ENCODE measurements around the gene TXNRD1. TPM values are rescaled to one million over a fixed set of nuclear protein-coding genes. Genes with fewer than 3 reads are reported as not detected.

The TXNRD1 gene
- total RNA-seq, 1 experiment from 2014 or later, result 327 TPM

- POLR2A ChIA-PET, result no interaction called here
- BruUV-seq (replicated peaks), result no TSS peak
- Histone ChIP-seq H3K79me2 (ENCODE audit: insufficient read depth, low read length) (peaks cover 91% of the 10 kb centered on the region), H3K36me3 (ENCODE audit: control insufficient read depth in 1 of 2, insufficient read depth in 2 of 2, low read length in 2 of 2) (peaks cover 57 to 60% of the 10 kb centered on the region in 2 experiments), H3K9me2 (ENCODE audit: insufficient read depth) (no peaks in the 10 kb centered on the region), H3K9me3 (ENCODE audit: control insufficient read depth in 1 of 2, insufficient read depth in 1 of 2, low read depth in 1 of 2, low read length in 2 of 2) (no peaks in the 10 kb centered on the region), H3K27ac (ENCODE audit: low read depth, low read length) (no peak overlapping the region), H3K9ac (ENCODE audit: low read length) (no peak overlapping the region), H3K4me1 (ENCODE audit: control insufficient read depth in 1 of 2, insufficient read depth in 2 of 2, low read length in 2 of 2) (no peaks in the 10 kb centered on the region), H3K4me2 (ENCODE audit: low read length) (no peak overlapping the region), H4K20me1 (ENCODE audit: insufficient read depth) (peaks cover 8% of the 10 kb centered on the region; the same call in 1 of the 2 replicates), H3K27me3 (ENCODE audit: insufficient read depth, low read length) (no peaks in the 10 kb centered on the region), H2AFZ (ENCODE audit: low read depth, low read length, poor library complexity, severe bottlenecking) (no peak overlapping the region), H3K4me3 (replicated peaks in 1 of 2; ENCODE audit: low read depth in 1 of 2, low read length in 2 of 2) (no peak overlapping the region)
- DNase-seq (ENCODE audit: low read depth, low spot score), result no peak
- intact Hi-C loops (cut with micrococcal nuclease), result no loop called here
- CTCF ChIA-PET, result no interaction called here
- RAD21 ChIA-PET (ENCODE audit: low non-redundant PET in 1 of 2, low total read pairs in 2 of 2, uncharacterized antibody in 2 of 2, unreplicated experiment in 2 of 2), result interaction anchor here in 1 of 2 experiments (0.6 kb wide), 1 partner anchor 10 kb away, joined by 3 read pairs; no protein-coding TSS in a partner anchor
- TF ChIP-seq ATF3 (IDR thresholded peaks at IDR 0.05), result no peak
- TF ChIP-seq POLR2AphosphoS5 (IDR thresholded peaks at IDR 0.05; ENCODE audit: low read depth, low read length), result peak; percentile 23; the same call in 1 of the 2 replicates
- ATAC-seq, result no peak
These were observed 120.5 kb downstream of the TXNRD1 start for GRCh38 chr12:104336115-104336514.

GRCh38 chr12:104337030-104337558, 121.5 kb downstream of the TXNRD1 start:
- BruUV-seq (replicated peaks), result no TSS peak
- intact Hi-C loops (cut with micrococcal nuclease), result no loop called here
- no peaks in the 10 kb centered on the region for H3K4me1 ChIP-seq (ENCODE audit: control insufficient read depth in 1 of 2, insufficient read depth in 2 of 2, low read length in 2 of 2)
- no peak overlapping the region for H3K4me3 ChIP-seq (replicated peaks in 1 of 2; ENCODE audit: low read depth in 1 of 2, low read length in 2 of 2)
- RAD21 ChIA-PET (ENCODE audit: low non-redundant PET in 1 of 2, low total read pairs in 2 of 2, uncharacterized antibody in 2 of 2, unreplicated experiment in 2 of 2), result no interaction called here
- H2AFZ ChIP-seq (ENCODE audit: low read depth, low read length, poor library complexity, severe bottlenecking), result no peak overlapping the region
- CTCF ChIA-PET, result no interaction called here
- peaks cover 91% of the 10 kb centered on the region for H3K79me2 ChIP-seq (ENCODE audit: insufficient read depth, low read length)
- no peak overlapping the region for H3K9ac ChIP-seq (ENCODE audit: low read length)
- POLR2A ChIA-PET, result no interaction called here
- no peaks in the 10 kb centered on the region for H3K9me2 ChIP-seq (ENCODE audit: insufficient read depth)
- H3K27ac ChIP-seq (ENCODE audit: low read depth, low read length), result no peak overlapping the region
- ATAC-seq (no peak), DNase-seq (ENCODE audit: low read depth, low spot score) (no peak)
- peaks cover 58 to 67% of the 10 kb centered on the region in 2 experiments for H3K36me3 ChIP-seq (ENCODE audit: control insufficient read depth in 1 of 2, insufficient read depth in 2 of 2, low read length in 2 of 2)
- no peaks in the 10 kb centered on the region for H3K27me3 ChIP-seq (ENCODE audit: insufficient read depth, low read length)
- H4K20me1 ChIP-seq (ENCODE audit: insufficient read depth), result peaks cover 15% of the 10 kb centered on the region; the same call in 1 of the 2 replicates
- H3K9me3 ChIP-seq (ENCODE audit: control insufficient read depth in 1 of 2, insufficient read depth in 1 of 2, low read depth in 1 of 2, low read length in 2 of 2), result no peaks in the 10 kb centered on the region
- H3K4me2 ChIP-seq (ENCODE audit: low read length), result no peak overlapping the region
- TF ChIP-seq CTCF (IDR thresholded peaks at IDR 0.05 in 2 of 3, conservative IDR thresholded peaks at IDR 0.05 in 1 of 3; ENCODE audit: borderline replicate concordance in 1 of 3, insufficient read depth in 1 of 3, low read depth in 2 of 3, low read length in 2 of 3), result no peak
- no peak for TF ChIP-seq ZNF274 (IDR thresholded peaks at IDR 0.05; ENCODE audit: low read depth, low read length)
- no peak for TF ChIP-seq ZFX (IDR thresholded peaks at IDR 0.05)
- no peak for TF ChIP-seq EZH2 (IDR thresholded peaks at IDR 0.05)
- no peak for TF ChIP-seq EGR1 (IDR thresholded peaks at IDR 0.05; ENCODE audit: low read depth)
- TF ChIP-seq ATF3 (IDR thresholded peaks at IDR 0.05), result no peak
- TF ChIP-seq REST (IDR thresholded peaks at IDR 0.05; ENCODE audit: low read depth), result no peak
- TF ChIP-seq, protein P1, sequence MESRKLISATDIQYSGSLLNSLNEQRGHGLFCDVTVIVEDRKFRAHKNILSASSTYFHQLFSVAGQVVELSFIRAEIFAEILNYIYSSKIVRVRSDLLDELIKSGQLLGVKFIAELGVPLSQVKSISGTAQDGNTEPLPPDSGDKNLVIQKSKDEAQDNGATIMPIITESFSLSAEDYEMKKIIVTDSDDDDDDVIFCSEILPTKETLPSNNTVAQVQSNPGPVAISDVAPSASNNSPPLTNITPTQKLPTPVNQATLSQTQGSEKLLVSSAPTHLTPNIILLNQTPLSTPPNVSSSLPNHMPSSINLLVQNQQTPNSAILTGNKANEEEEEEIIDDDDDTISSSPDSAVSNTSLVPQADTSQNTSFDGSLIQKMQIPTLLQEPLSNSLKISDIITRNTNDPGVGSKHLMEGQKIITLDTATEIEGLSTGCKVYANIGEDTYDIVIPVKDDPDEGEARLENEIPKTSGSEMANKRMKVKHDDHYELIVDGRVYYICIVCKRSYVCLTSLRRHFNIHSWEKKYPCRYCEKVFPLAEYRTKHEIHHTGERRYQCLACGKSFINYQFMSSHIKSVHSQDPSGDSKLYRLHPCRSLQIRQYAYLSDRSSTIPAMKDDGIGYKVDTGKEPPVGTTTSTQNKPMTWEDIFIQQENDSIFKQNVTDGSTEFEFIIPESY (IDR thresholded peaks at IDR 0.05; ENCODE audit: extremely low read depth, insufficient replicate concordance, low read length), result no peak
- TF ChIP-seq SRF (IDR thresholded peaks at IDR 0.05; ENCODE audit: low read depth), result no peak
- TF ChIP-seq FOSL1 (IDR thresholded peaks at IDR 0.05; ENCODE audit: low read depth), result no peak
